Inflammatory macrophage treated with lipopolysaccharide for 4 hours (primary cell): Measurements from ENCODE around the gene BAD.
"Not testable (repeated sequence)": the region's sequence is repeated elsewhere in the genome, so short reads cannot be mapped to it uniquely, and the experiment has no call there.

Source experiments
- DNase-seq: peaks from one replicate; pipeline ENCODE4 v3.0.0-alpha.2; 2020

The BAD gene

GRCh38 chr11:64255135-64256128 is 29.0 kb downstream of the BAD start:
- no peak for DNase-seq

DNA sequence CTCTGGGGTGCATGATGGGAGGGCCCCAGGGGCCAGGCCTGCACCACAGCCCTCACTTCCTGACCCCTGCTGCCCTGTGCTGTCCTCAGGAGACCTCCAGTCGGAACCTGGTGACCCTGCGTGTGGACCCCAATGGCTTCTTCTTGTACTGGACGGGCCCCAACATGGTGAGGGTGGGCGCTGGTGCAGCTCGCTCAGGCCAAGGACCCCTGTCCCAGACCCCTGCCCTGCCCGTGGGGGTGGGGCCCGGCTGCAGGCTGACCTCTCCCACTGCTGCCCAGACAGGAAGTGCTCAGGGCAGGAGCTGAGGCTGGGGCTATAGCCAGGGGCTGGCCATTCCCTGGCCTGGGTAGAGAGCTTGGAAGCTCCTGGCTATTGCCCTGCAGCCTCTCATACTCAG is 30.1 kb downstream of the BAD start:
- no peak for DNase-seq

- no peak for DNase-seq
These were observed 31.0 kb downstream of the BAD start for GRCh38 chr11:64253481-64253880.

DNA sequence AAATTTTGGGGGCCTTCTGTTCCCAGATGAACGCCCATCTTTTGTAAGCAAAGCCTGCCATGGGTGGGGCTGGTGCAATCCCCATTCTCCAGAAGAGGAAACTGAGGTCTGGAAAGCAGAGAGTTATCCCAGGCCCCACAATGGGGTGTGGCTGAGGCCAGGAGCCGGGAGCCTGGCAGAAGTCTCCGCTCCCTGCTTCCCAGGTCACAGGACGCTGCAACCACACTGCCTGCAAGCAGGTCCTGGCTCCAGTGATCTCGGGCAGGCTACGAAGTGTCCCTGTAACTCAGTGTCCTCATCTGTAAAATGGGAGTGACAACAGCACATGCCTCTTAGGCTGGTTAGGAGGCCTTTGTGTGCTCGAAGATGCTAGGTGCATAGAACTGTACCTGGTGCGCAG is 31.4 kb downstream of the BAD start:
- DNase-seq = no peak

GRCh38 chr11:64252003-64252872 is 32.2 kb downstream of the BAD start:
- DNase-seq = peak; percentile 51

DNA sequence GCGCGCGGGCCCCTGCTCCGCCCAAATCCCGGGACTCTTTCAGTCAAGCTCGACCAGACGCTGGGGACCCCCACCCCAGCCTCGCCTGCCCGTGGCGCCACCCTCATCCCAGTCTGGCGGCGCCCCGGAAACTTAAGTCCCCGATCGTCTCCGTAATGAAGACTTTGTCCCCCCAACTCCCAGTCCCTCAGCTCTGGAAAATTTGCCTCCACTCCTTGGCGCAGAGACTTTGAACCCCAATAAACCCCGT is 32.8 kb downstream of the BAD start:
- DNase-seq = no peak

DNA sequence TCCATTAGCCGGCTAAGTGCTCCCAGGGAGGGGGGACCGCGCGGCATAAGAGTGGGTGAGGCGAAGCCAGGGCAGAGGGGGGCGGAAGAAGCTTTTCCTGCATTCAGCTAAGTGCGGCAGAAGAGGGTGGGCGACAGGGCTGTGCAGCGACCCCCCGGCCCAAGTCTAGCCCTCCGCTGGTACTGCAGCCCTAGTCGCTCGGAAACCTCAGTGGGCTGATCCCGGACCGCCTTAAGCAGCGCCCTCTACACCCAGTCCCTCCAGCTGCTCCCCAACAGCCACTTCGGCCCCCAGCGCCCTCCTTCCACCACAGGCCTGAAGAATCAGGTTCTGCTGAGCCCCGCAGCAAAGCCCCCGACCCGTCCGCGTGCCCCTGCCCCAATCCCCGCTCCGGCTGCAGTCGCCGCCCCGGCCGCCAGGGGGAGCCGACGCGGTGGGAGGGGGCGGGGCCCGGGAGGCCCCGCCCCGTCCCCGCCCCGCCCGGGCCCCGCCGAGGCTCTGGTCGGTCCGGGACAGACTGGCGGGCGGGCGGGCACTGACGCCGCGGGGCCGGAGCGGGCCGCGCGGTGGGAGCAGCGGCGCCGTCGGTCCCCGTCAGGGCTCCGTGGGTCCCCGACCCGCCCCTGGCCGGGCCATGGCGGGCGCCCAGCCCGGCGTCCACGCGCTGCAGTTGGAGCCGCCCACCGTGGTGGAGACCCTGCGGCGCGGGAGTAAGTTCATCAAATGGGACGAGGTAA is 33.3 kb downstream of the BAD start, which contains the start of gene PLCB3:
PLCB3 (plus strand) TSS at position 515 of the 737 bp plus-strand sequence; CDS start at position 635, 120 bp downstream.
- peak; percentile 70 for DNase-seq

DNA sequence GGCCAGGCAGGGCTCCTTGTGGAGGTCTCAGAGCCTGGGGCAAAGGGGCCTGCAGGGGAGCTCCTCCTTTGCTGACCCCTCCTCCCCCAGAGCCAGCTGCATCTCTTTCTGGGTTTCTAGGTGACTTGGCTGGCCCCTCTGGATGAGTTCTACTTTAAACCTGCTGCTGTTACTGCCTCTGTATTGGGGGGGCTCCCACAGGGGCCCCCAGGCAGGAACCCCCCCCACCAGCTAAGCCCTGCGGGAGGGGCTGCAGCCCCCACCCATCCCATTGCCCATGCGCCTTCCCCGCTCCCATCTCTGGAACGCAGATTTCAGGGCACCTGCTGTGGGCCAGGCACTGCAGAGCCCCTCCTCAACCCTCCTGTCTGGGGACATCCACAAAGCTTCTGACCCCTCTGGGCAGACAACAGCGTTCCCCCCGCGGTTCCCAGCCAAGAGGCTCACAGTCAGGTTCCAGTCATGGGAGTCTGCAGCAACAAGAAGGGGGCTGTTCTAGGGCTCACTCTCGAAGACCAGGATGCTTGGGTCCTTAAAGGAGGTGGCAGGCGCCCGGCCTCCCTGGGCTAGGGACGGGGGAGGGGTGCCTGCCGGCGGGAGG is 34.0 kb downstream of the BAD start:
- no peak for DNase-seq

DNA sequence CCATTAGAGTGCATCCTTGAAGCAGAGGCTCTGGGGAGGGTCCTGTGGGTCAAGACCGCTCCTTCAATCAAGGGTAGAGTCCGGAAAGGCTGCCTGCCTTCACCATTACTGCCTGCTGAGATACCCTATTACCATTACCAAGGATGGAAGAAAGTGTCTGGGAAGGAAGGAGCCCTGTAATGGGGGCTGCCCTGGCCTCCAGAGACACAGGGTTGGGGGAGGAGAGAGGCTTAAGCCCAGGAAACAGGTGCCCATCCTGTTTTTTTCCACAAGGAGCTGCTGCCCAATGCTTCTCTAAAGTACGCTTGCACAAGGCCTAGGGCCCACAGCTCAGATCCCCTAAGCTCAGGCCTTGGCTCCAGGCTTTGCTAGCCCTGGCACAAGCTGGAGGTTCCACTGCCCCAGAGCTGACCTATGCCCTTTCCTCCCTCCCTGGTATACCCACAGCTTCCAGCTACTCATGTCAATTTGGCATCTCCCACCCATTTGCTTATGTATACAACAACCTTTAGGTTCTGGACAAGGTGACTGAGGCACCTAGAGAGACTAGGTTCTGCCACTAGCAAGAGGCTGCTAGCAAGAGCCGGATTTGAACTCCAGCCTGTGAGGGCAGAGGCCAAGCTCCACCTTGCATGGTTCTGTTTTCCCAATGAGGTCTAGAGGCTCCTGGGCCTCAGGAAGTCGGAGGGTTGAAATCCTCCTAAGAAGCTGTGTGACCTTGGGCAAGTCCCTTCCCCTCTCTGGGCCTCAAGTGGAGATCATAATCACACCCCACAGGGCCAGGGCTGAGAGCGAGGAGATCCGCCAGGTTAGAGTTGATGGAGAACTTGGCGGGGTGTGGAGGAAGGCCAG is 34.7 kb downstream of the BAD start:
- DNase-seq = no peak

DNA sequence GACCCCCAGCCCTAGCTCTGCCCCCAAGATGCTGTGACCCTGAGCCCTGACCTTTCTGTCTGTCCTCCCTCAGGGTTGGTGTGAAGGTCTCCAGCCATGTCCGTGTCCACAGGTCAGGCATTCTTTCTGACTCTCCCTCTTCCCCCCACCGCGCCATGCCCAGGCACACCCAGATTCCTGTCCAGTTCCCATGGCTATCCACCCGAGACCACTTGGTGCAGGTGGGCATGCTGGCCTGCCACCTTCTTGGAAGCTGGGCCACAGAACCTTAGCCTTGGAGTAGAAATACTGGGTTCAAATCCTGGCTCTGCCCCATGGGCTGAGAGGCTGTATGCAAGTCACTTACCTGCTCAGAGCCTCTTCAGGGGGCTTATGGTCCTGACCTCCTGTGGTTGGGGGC is 35.4 kb downstream of the BAD start:
- no peak for DNase-seq

DNA sequence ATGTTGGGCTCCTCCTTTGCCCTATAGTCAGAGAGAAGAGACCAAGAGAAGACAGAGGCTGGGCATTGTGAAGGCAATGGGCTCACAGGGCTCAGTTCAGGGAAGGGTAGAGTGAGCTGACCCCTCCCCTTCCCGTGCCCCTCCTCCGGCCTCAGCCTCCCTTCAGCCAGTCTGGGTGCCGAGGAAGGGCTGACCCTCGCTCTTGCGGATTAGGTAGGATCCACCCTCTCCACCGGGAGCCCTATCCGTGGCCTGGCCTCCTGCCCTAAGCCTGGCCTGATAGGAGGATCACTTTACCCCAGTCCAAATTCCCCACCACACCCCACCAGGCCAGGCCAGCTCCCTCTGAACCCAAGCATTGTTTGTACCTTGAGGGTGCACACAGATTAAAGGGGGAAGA is 35.9 kb downstream of the BAD start:
- DNase-seq = no peak

DNA sequence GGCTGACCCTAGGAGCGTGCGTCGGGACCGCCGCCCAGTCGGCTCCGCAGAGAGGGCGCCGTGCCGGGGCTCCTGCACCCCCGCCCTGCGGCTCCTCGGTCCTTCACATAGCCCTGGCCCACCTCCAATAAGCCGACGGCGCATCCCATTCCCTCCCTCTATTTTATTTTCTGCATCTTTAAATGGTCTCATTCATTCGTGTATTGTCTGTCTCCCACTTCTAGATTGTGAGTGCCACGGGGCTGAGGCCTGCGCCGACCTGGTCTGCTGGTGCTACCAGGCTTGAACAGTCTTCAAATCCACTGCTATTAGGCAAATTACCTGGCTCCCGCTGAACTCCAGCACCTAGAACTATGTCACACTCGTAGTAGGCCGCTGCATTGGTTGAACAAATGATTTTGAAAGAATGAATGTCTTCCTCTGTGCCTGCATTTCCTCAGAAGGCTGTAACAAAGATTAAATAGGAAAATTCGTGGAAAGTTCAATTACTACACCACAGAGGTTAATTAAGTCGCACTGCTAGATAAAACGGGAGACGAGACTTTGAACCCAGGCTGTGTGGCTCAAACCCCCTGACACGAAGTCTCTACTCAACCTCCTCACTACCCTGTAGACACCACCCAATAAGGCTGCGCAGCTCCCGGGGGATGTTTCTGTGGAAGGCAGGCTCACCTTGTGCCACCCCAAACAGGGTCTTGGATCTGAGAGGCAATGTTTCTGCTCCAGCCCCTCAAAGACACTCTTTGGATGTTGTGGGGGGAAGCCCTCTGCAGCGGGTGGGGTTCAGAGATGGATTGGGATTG is 36.5 kb downstream of the BAD start:
- no peak for DNase-seq

DNA sequence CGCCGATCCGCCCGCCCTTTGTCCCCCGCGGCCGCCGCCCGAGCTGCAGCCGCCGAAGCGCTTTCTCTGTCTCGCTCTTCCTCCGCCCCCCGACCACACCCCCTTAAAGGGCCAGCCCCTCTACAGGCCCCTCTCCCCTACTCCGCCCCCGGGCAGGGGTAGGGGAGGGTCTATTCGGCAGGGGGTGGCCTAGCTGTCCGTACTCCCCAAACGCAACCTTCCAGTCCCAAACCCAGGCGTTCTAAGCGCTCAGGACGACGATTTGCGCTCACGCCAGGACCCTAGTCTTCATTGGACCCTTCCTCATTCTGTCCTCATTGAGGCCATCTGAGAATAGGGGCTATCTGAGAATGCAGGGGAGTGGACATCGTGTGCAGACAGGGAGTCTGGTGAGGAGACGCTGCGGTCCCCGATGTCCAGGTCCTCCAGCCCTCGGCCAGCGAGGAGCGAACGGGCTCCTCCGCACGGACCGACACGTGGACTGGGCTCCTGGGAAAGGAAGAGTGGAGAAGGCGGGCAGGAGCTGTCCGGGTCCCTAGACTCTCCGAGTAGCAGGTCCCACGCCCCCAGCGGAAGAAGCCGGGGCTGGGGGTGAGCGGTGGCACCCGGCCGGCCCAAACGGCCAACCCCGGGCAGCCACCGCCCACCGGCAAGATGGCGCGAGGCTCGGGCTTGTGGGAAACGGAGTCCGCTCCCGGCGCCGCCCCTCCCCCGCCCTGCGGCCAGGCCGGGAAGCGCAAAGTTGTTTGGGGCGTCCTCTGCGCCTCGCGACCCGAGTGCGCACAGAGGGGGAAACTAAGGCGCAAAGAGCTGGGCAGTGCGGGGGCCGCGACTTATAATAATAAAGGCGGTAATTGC is 37.4 kb downstream of the BAD start, which contains the start of gene PPP1R14B:
PPP1R14B (minus strand) TSS at position 73 of the 858 bp plus-strand sequence. CDS start 270 bp downstream, outside the sequence.
- DNase-seq = peak; percentile 74

DNA sequence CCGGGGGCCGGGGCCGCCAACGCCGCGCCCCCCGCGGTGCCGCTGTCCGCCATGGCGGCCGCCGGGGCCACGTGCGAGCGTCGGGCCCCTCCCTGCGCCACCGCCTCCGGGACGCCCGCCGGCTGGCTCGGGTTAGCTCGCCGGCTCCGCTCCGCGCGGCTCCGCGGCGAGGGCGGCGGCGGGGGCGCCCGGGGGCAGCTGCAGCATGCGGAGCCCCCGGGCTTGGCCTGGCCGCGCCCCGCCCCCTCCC is 37.9 kb downstream of the BAD start:
- DNase-seq = not testable (repeated sequence)

DNA sequence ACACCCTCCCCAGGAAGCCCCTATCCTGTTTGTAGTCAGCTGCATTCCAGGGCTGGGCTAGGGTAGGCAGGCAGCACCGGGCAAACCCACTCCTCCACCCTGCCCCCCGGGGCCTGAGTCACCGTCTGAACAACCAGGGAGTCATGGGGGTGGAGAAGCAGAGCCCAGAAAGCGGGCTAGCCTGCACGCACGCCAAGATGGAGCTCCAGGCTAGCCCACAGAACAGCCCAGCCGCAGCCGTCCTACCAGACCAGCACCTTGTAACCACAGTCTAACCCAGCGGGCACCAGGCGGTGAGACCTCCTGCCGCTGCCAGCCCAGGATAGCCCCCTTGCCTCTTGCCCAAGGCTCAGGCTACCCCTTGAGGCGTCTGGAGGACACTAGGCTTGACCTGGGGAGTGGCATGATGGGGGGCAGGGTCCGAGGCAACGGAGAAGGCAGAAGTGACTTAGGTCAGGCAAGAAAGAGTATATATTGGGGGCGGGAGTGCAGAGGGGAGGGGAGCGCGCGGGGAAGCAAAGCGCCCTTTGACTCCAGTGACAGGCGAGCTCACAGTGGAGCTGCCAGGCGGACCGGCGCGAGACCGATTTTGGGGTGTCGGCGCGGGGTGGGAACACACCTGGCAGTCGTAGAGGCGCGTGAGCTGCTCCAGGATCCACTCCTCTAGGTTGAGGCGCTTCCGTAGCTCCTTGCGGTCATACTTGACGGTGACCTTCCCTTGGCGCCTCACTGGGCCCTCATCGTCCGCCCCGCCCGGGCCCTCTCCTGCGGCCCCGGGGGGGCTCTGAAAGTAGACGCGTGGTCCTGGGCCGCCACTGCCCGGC is 38.5 kb downstream of the BAD start:
- peak; percentile 78 for DNase-seq

DNA sequence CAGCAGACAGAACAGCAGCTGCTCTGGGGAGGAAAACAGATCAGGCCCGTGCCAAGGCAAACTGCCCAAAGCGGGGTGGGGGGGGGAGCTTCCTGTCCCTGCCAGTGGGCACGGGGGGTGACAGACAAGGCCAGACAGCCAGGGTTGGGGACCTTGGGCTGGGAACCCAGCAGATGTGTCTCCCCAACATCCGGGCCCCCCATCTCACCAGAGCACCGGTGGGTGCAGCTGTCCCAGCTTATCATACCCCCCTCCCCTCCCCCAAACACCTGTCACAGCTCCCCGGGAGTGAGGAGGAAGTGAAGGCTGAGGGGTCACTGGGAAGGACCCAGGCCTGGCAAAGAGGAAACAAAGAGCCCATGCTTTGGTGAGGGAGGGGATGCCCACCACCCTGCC is 39.1 kb downstream of the BAD start:
- no peak for DNase-seq

GRCh38 chr11:64244966-64245365 is 39.5 kb downstream of the BAD start:
- DNase-seq = no peak

- no peak for DNase-seq
These were observed 40.4 kb downstream of the BAD start for GRCh38 chr11:64244107-64244506.

GRCh38 chr11:64243236-64243854 is 41.1 kb downstream of the BAD start:
- no peak for DNase-seq
